Measurements from ENCODE around the gene CEP170B. TPM values are rescaled to one million over a fixed set of nuclear protein-coding genes. Genes with fewer than 3 reads are reported as not detected.
A peak's percentile ranks its signal among the peaks of the same experiment; 100 is the strongest.

Gene CEP170B
- total and polyA plus RNA-seq, 4 donors = 1.5 to 10.9 (median 6.7) TPM

- 89% methylated on average over 47 of the region's 47 CpGs for WGBS
- H3K9ac ChIP-seq (ENCODE audit: low read depth in 1 of 2, low read length in 2 of 2) = no peak overlapping the region
Measured at GRCh38 chr14:104871656-104872468, 6.8 kb downstream of the CEP170B start.

More at GRCh38 chr14:104871656-104872468, 6.8 kb downstream of the CEP170B start:
- Histone ChIP-seq H3K9me3 (ENCODE audit: control insufficient read depth in 4 of 4, low read length in 3 of 4) (no peaks in the 10 kb centered on the region), H3K4me3 (ENCODE audit: low read depth in 1 of 3, low read length in 3 of 3) (no peak overlapping the region), H3K27me3 (ENCODE audit: control insufficient read depth in 4 of 4, insufficient read depth in 4 of 4, low read length in 3 of 4) (no peaks in the 10 kb centered on the region), H3K27ac (ENCODE audit: low read depth in 1 of 2, low read length in 2 of 2) (peak overlapping the region in 1 of 2 donors; percentile 44), H3K36me3 (ENCODE audit: control insufficient read depth in 4 of 4, insufficient read depth in 3 of 4, low read depth in 1 of 4, low read length in 3 of 4) (peaks cover 0 to 2% (median 0%) of the 10 kb centered on the region in 4 donors), H3K4me1 (ENCODE audit: control insufficient read depth in 4 of 4, insufficient read depth in 4 of 4, low read length in 3 of 4) (peaks cover 21 to 52% (median 36%) of the 10 kb centered on the region in 4 donors)
- TF ChIP-seq FOXA1 (IDR thresholded peaks at IDR 0.05) (no peak), RAD21 (IDR thresholded peaks at IDR 0.05) (no peak), YY1 (IDR thresholded peaks at IDR 0.05) (no peak), SP1 (IDR thresholded peaks at IDR 0.05) (no peak), CTCF (IDR thresholded peaks at IDR 0.05; ENCODE audit: low read depth, low read length, missing input control) (no peak), REST (IDR thresholded peaks at IDR 0.05) (no peak), ATF3 (IDR thresholded peaks at IDR 0.05) (no peak), TAF1 (conservative IDR thresholded peaks at IDR 0.05) (no peak), RXRA (IDR thresholded peaks at IDR 0.05) (no peak), GABPA (IDR thresholded peaks at IDR 0.05 in 1 of 2, conservative IDR thresholded peaks at IDR 0.05 in 1 of 2) (no peak), ZBTB33 (IDR thresholded peaks at IDR 0.05) (no peak), EGR1 (IDR thresholded peaks at IDR 0.05; ENCODE audit: low read depth in 2 of 2) (no peak), HNF4A (conservative IDR thresholded peaks at IDR 0.05) (no peak), JUND (IDR thresholded peaks at IDR 0.05) (no peak), MAX (IDR thresholded peaks at IDR 0.05) (no peak), FOXA2 (IDR thresholded peaks at IDR 0.05) (no peak), NR2F2 (IDR thresholded peaks at IDR 0.05) (no peak), HNF4G (IDR thresholded peaks at IDR 0.05) (no peak)
- DNase-seq (ENCODE audit: low spot score) = no peak
